Measurements from ENCODE around the gene TIE1. TPM values are rescaled to one million over a fixed set of nuclear protein-coding genes. Genes with fewer than 3 reads are reported as not detected.

TIE1 gene
- total RNA-seq, 2 donors from 2014 or later = 5.1 to 7.6 TPM

- no peak for TF ChIP-seq CTCF (IDR thresholded peaks at IDR 0.05)
- Histone ChIP-seq H3K27ac (no peak overlapping the region), H3K36me3 (no peaks in the 10 kb centered on the region), H3K27me3 (no peaks in the 10 kb centered on the region), H3K4me1 (no peaks in the 10 kb centered on the region), H3K9ac (ENCODE audit: low read depth in 2 of 2, low read length in 2 of 2) (peak overlapping the region in 1 of 2 donors; percentile 51), H3K4me3 (no peak overlapping the region), H3K9me3 (no peaks in the 10 kb centered on the region)
- intact Hi-C loops (cut with DNase I) = no loop called here
- DNase-seq = no peak
Observed at GRCh38 chr1:43351421-43352350, 50.9 kb downstream of the TIE1 start.

GRCh38 chr1:43352351-43352705 lies 51.5 kb downstream of the TIE1 start:
- H3K27ac ChIP-seq = no peak overlapping the region
- no peak for TF ChIP-seq CTCF (IDR thresholded peaks at IDR 0.05)
- H3K9ac ChIP-seq (ENCODE audit: low read depth in 2 of 2, low read length in 2 of 2) = peak overlapping the region in 1 of 2 donors; percentile 51
- intact Hi-C loops (cut with DNase I) = no loop called here
- H3K27me3 ChIP-seq = no peaks in the 10 kb centered on the region
- no peaks in the 10 kb centered on the region for H3K36me3 ChIP-seq
- no peaks in the 10 kb centered on the region for H3K9me3 ChIP-seq
- no peaks in the 10 kb centered on the region for H3K4me1 ChIP-seq
- no peak overlapping the region for H3K4me3 ChIP-seq
- DNase-seq = no peak

- H3K4me1 ChIP-seq = no peaks in the 10 kb centered on the region
- H3K27ac ChIP-seq = no peak overlapping the region
- no peaks in the 10 kb centered on the region for H3K27me3 ChIP-seq
- no peak for DNase-seq
- H3K36me3 ChIP-seq = no peaks in the 10 kb centered on the region
- no peak overlapping the region for H3K4me3 ChIP-seq
- no peaks in the 10 kb centered on the region for H3K9me3 ChIP-seq
- no peak for TF ChIP-seq CTCF (IDR thresholded peaks at IDR 0.05)
- intact Hi-C loops (cut with DNase I) = no loop called here
- H3K9ac ChIP-seq (ENCODE audit: low read depth in 2 of 2, low read length in 2 of 2) = no peak overlapping the region
Observed at GRCh38 chr1:43352881-43353280, 52.1 kb downstream of the TIE1 start.

GRCh38 chr1:43354471-43354870 lies 53.7 kb downstream of the TIE1 start:
- Histone ChIP-seq H3K9ac (ENCODE audit: low read depth in 2 of 2, low read length in 2 of 2) (no peak overlapping the region), H3K27me3 (no peaks in the 10 kb centered on the region), H3K9me3 (no peaks in the 10 kb centered on the region), H3K27ac (no peak overlapping the region), H3K4me3 (no peak overlapping the region), H3K36me3 (no peaks in the 10 kb centered on the region), H3K4me1 (peaks cover 5% of the 10 kb centered on the region)
- intact Hi-C loops (cut with DNase I) = no loop called here
- TF ChIP-seq CTCF (IDR thresholded peaks at IDR 0.05) = no peak
- DNase-seq = no peak

- DNase-seq = no peak
- peaks cover 5% of the 10 kb centered on the region for H3K4me1 ChIP-seq
- intact Hi-C loops (cut with DNase I) = no loop called here
Observed at GRCh38 chr1:43354936-43355335, 54.2 kb downstream of the TIE1 start.

More at GRCh38 chr1:43354936-43355335, 54.2 kb downstream of the TIE1 start:
- Histone ChIP-seq H3K27ac (no peak overlapping the region), H3K9me3 (no peaks in the 10 kb centered on the region), H3K36me3 (no peaks in the 10 kb centered on the region), H3K9ac (ENCODE audit: low read depth in 2 of 2, low read length in 2 of 2) (no peak overlapping the region), H3K4me3 (no peak overlapping the region), H3K27me3 (no peaks in the 10 kb centered on the region)
- no peak for TF ChIP-seq CTCF (IDR thresholded peaks at IDR 0.05)

Measured in colonic mucosa (tissue), 4 donors.